Spleen (tissue), 7 donors: ENCODE data around the gene KCNE1.

ENCODE experiments used
- CTCF ChIP-seq, 11 experiments: fragments of 200-600 bp in 7 of 11; fragments of 450-650 bp in 4 of 11; sonication (generic) in 4 of 11; IDR thresholded peaks in 8 of 11; conservative IDR thresholded peaks in 3 of 11; 1 replicate in 7 of 11; 2 replicates in 4 of 11; pipeline versions ENCODE4 v1.4.0 to v1.8.0; 2016 to 2021; ENCODE audit warnings: antibody characterized with exemption in 11 of 11, inconsistent platforms in 4 of 11, mild to moderate bottlenecking in 1 of 11
- POLR2A ChIP-seq, 3 donors: fragments of 450-650 bp; IDR thresholded peaks; one replicate each; pipeline ENCODE4 v1.5.1; 2017; ENCODE audit warnings: antibody characterized with exemption in 3 of 3, mild to moderate bottlenecking in 1 of 3
- POLR2AphosphoS5 ChIP-seq, 3 donors: sonication (generic); formaldehyde crosslinking; IDR thresholded peaks; one replicate each; pipeline ENCODE4 v1.5.1; 2017; ENCODE audit warnings: antibody characterized with exemption in 3 of 3
- donor health status: DM: no; HTN: no; CAD: no; lungs with moderate emphysema.
- donor health status: DM: no; HTN: no; CAD: no.
- donor health status: DM: no; HTN: no; CAD: no.

- no peak for TF ChIP-seq CTCF (IDR thresholded peaks at IDR 0.05 in 8 of 11, conservative IDR thresholded peaks at IDR 0.05 in 3 of 11)
- no peak for TF ChIP-seq POLR2A (IDR thresholded peaks at IDR 0.05)
- TF ChIP-seq POLR2AphosphoS5 (IDR thresholded peaks at IDR 0.05) = no peak
Measured at GRCh38 chr21:34552360-34553098, 40.5 kb upstream of the KCNE1 start.
